Gastroesophageal sphincter (tissue), 4 donors: Measurements from ENCODE around the gene RIMBP3C. TPM values are rescaled to one million over a fixed set of nuclear protein-coding genes. Genes with fewer than 3 reads are reported as not detected.
A peak's percentile ranks its signal among the peaks of the same experiment; 100 is the strongest.

Experiments
- ATAC-seq: fragments of 150-250 bp; one replicate; pipeline ENCODE4 v1.9.1; 2016; ENCODE audit warnings: mild to moderate bottlenecking, moderate library complexity
- H3K27ac ChIP-seq, 4 donors: fragments of 200-600 bp; sonication (generic) in 3 of 4; 1 replicate in 3 of 4; 2 replicates in 1 of 4; pipeline ENCODE4 v1.5.1; 2016 to 2019
- H3K27me3 ChIP-seq: fragments of 200-600 bp; sonication (generic); one replicate; pipeline ENCODE4 v1.5.1; 2019
- H3K36me3 ChIP-seq, 2 donors: fragments of 200-600 bp; sonication (generic); one replicate each; pipeline ENCODE4 v1.5.1; 2019; ENCODE audit warnings: control low read depth in 1 of 2
- H3K4me1 ChIP-seq, 3 donors: fragments of 200-600 bp; sonication (generic); 1 replicate in 2 of 3; 2 replicates in 1 of 3; pipeline ENCODE4 v1.5.1; 2016 to 2019; ENCODE audit warnings: control low read depth in 2 of 3
- H3K4me3 ChIP-seq, 2 donors: fragments of 200-600 bp; sonication (generic); one replicate each; pipeline ENCODE4 v1.5.1; 2019; ENCODE audit warnings: mild to moderate bottlenecking in 1 of 2, moderate library complexity in 1 of 2
- H3K9me3 ChIP-seq, 3 donors: fragments of 200-600 bp; sonication (generic); one replicate each; pipeline ENCODE4 v1.5.1; 2017 to 2019; ENCODE audit warnings: control low read depth in 2 of 3
- EP300 ChIP-seq: sonication (generic); formaldehyde crosslinking; IDR thresholded peaks from one replicate; pipeline ENCODE4 v1.6.1; 2017; ENCODE audit warnings: antibody characterized with exemption, mild to moderate bottlenecking
- POLR2A ChIP-seq, 2 donors: fragments of 450-650 bp; IDR thresholded peaks; one replicate each; pipeline ENCODE4 v1.6.1; 2017; ENCODE audit warnings: antibody characterized with exemption in 2 of 2, mild to moderate bottlenecking in 2 of 2, moderate library complexity in 1 of 2
- POLR2AphosphoS5 ChIP-seq: sonication (generic); formaldehyde crosslinking; IDR thresholded peaks from one replicate; pipeline ENCODE4 v1.6.1; 2017; ENCODE audit warnings: antibody characterized with exemption
- WGBS, 2 donors: methylation state at CpG; one replicate each; pipeline ENCODE4 v1.1.5; 2018; ENCODE audit warnings: low coverage in 1 of 2; 5-methylcytosine and 5-hydroxymethylcytosine counted together
- total RNA-seq, 4 donors: library from RNA; depleted of rRNA; stranded (reverse); fragments of >200 nt; gene quantifications; one replicate each; pipeline ENCODE4 v1.1.0, GENCODE V29; 2016
- TF ChIP-seq, protein P1 (sequence below), 4 experiments: fragments of 200-600 bp in 2 of 4; fragments of 450-650 bp in 2 of 4; sonication (generic) in 1 of 4; IDR thresholded peaks; one replicate each; pipeline ENCODE4 v1.5.1; 2017 to 2019; ENCODE audit warnings: antibody characterized with exemption in 4 of 4, mild to moderate bottlenecking in 2 of 4, moderate library complexity in 2 of 4

Gene RIMBP3C
- total RNA-seq, 4 donors from 2014 or later, result 0.15 to 0.40 (median 0.25) TPM

DNA sequence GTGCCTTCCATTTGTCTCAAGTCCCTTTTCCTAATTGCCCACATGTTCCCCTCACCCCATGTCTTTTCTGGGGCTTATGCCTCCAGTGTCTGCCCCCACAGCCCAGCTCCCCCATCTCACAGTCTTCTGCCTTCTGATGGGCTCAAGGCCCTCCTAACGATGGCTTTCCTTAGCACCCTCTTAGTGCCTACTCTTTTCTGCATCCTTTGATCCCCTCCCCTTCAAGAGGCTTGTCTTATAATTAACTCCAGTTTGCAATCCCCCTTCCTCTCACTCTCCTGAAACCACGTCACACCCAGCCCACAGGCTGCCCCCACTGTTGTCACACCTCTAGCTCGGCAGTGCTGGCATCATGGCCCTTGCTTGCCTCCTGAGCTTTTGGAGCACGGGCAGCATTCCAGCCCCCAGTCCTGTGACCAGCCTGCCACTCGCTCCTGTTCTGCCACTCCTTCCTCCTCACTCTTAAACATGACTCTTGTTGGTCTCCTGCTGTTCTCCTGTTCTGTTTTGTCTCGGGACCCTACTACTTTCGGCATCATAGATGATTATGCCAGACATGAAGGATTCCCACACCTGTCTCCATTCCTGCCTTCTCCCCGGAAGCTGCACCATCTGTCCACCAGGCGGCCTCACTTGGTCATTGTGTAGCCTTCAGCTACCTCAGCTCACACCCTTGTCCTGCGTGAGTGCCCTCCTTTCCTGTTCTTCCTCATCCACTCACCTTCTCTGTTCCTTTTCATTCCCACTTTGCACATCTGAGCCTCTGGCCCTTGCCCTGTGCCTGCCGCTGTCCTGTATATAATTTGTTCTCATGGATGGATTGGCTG lies 42.4 kb upstream of the RIMBP3C start:
- Histone ChIP-seq H3K4me1 (peaks cover 0 to 73% (median 27%) of the 10 kb centered on the region in 3 donors), H3K27ac (no peak overlapping the region), H3K36me3 (peaks cover 0 to 47% of the 10 kb centered on the region in 2 donors), H3K27me3 (no peaks in the 10 kb centered on the region), H3K4me3 (no peak overlapping the region), H3K9me3 (no peaks in the 10 kb centered on the region)
- WGBS, 2 donors, result 71 to 79% methylated on average over 9 to 11 of the region's 11 CpGs
- ATAC-seq, result no peak
- TF ChIP-seq EP300, result no peak
- TF ChIP-seq, protein P1, sequence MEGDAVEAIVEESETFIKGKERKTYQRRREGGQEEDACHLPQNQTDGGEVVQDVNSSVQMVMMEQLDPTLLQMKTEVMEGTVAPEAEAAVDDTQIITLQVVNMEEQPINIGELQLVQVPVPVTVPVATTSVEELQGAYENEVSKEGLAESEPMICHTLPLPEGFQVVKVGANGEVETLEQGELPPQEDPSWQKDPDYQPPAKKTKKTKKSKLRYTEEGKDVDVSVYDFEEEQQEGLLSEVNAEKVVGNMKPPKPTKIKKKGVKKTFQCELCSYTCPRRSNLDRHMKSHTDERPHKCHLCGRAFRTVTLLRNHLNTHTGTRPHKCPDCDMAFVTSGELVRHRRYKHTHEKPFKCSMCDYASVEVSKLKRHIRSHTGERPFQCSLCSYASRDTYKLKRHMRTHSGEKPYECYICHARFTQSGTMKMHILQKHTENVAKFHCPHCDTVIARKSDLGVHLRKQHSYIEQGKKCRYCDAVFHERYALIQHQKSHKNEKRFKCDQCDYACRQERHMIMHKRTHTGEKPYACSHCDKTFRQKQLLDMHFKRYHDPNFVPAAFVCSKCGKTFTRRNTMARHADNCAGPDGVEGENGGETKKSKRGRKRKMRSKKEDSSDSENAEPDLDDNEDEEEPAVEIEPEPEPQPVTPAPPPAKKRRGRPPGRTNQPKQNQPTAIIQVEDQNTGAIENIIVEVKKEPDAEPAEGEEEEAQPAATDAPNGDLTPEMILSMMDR (IDR thresholded peaks at IDR 0.05), result no peak
- no peak for TF ChIP-seq POLR2A (IDR thresholded peaks at IDR 0.05)
- no peak for TF ChIP-seq POLR2AphosphoS5

DNA sequence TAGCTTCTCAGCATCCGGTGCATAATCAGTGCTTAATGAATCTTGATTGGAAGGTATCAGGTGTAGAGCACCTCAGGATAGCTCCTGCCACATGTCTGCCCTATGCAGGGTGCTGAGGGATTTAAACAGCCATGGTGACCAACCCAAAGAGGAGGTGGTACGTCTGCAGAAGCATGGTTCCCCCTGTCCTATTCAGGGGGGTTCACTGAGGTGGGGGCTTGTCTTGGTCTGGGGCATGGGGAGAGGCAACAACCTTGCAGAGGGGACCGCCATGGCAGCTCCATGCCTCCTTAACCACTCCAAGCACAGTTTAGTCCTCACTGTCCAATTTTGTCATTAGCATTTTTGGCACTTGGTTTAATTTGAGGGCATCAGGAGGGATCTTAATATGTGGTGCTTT lies 41.2 kb upstream of the RIMBP3C start:
- H3K36me3 ChIP-seq, result peaks cover 0 to 47% of the 10 kb centered on the region in 2 donors
- no peak overlapping the region for H3K4me3 ChIP-seq
- no peak overlapping the region for H3K27ac ChIP-seq
- TF ChIP-seq, protein P1 (IDR thresholded peaks at IDR 0.05), result no peak
- TF ChIP-seq POLR2AphosphoS5 (no peak), POLR2A (IDR thresholded peaks at IDR 0.05) (no peak), EP300 (no peak)
- 60 to 100% methylated on average over 1 of the region's 3 CpGs for WGBS, 2 donors
- H3K27me3 ChIP-seq, result no peaks in the 10 kb centered on the region
- H3K4me1 ChIP-seq, result peaks cover 0 to 79% (median 37%) of the 10 kb centered on the region in 3 donors
- no peaks in the 10 kb centered on the region for H3K9me3 ChIP-seq
- ATAC-seq, result no peak

DNA sequence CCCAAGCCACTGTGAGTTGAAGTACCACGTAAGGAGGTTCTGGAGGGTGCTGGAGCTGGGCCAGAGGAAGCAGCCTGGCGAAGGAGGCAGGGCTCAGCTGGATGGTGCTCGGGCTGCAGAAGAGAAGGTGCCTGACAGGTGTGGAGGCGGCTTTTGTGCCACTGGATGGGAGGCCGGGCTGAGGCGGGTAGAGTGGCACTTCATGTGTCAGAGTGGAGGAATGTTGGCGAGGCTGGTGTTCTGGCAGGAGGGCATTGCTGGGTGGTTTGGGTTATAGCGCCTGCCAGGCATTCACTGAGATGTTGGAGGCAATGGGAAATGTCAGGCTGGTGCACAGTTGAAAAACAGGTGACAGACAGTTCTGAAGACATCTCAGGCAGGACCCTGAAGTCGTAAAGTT lies 40.4 kb upstream of the RIMBP3C start:
- ATAC-seq, result no peak
- Histone ChIP-seq H3K27me3 (no peaks in the 10 kb centered on the region), H3K27ac (no peak overlapping the region), H3K4me3 (no peak overlapping the region), H3K4me1 (peaks cover 0 to 85% (median 37%) of the 10 kb centered on the region in 3 donors), H3K36me3 (peaks cover 0 to 40% of the 10 kb centered on the region in 2 donors), H3K9me3 (no peaks in the 10 kb centered on the region)
- 57 to 79% methylated on average over 6 of the region's 9 CpGs for WGBS, 2 donors
- TF ChIP-seq POLR2A (IDR thresholded peaks at IDR 0.05), result no peak
- no peak for TF ChIP-seq POLR2AphosphoS5
- TF ChIP-seq, protein P1 (IDR thresholded peaks at IDR 0.05), result no peak
- TF ChIP-seq EP300, result no peak

DNA sequence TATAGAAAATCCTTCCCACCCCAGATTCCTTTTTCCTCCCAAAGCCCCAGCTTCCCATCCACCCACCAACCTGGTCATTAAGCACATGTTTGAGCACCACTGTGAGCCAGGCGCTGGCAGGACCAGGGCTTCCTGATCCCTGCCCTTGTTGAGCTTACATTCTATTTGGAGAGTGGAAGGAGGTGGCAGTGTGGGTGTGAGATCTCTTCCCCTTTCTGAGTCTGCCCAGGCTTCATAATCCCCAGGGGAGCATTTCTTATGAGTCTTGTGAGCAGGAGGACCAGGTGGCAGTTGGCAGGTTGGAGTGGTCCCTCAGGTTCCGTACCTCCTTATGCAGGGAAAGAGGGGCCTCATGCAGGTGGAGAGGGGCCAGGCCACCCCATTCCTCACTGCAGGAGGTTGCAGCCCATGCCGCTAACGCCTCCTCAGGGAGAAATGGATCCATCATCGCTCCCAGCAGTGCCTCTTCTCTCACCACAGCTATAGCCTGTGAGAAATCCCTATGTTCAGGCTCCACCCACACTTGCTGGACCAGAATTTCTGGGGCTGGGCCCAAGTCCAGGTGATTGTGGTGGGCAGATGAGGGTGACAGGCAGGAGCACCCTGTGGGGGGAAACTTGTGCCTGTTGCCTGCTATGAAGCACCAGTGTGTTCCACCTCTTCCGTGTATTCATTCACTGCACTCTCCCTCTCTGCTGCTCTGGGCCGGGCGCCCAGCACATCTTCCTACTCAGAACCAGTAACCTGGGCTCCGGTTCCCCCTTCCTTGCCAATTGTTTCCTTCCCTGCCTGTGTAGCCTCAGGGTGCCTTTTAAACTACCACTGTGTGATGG lies 39.8 kb upstream of the RIMBP3C start:
- Histone ChIP-seq H3K36me3 (peaks cover 0 to 33% of the 10 kb centered on the region in 2 donors), H3K27ac (peak overlapping the region in 1 of 4 donors; percentile 10), H3K27me3 (no peaks in the 10 kb centered on the region), H3K4me1 (peaks cover 0 to 85% (median 37%) of the 10 kb centered on the region in 3 donors), H3K4me3 (no peak overlapping the region), H3K9me3 (no peaks in the 10 kb centered on the region)
- ATAC-seq, result no peak
- 67 to 92% methylated on average over 3 to 4 of the region's 9 CpGs for WGBS, 2 donors
- TF ChIP-seq, protein P1 (IDR thresholded peaks at IDR 0.05), result no peak
- TF ChIP-seq POLR2AphosphoS5, result no peak
- no peak for TF ChIP-seq EP300
- no peak for TF ChIP-seq POLR2A (IDR thresholded peaks at IDR 0.05)
